ENCODE results near the gene MT1M.

Gene MT1M

DNA sequence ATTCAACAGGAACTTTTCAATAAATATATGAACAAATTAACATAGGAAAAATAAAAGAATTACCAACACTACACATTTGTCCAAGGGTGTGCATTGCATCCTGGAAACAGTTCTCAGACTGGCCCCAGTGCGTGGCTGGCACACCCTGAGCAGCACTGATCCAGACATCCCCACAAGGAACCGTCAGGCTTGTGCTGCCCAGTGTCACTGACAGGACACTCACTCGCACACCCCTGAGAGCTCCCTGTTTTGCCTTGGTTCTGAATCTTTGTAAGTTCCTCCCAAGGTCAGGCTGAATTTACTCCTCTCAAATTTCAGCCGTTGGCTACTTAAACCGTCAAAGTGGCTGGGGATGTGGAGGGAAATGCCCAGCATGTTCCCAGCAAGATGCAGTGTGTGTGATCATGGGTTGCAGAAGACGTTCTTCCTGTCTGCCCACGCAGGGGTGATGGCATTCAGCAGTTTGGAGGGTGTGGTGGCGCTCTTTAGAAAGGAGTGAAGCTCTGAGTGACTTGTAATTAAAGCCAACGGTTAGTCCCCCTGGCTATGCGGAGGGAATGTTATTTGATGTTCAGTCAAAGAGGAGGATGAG is 22.3 kb upstream of the MT1M start:
- ChIA-PET POLR2A (interaction anchor here (1.2 to 17.5 kb wide), 2 partner anchors 16 to 73 kb away, joined by 3 to 263 read pairs; partner anchors contain the start of gene MT1E), CTCF (interaction anchor here (1.0 to 10.2 kb wide), 4 partner anchors 9 to 92 kb away, joined by 3 to 174 read pairs (median 4); no protein-coding TSS in a partner anchor)
- peak overlapping the region; percentile 48 for H3K4me3 ChIP-seq (ENCODE audit: low read depth, low read length)
- TF ChIP-seq, protein P1, sequence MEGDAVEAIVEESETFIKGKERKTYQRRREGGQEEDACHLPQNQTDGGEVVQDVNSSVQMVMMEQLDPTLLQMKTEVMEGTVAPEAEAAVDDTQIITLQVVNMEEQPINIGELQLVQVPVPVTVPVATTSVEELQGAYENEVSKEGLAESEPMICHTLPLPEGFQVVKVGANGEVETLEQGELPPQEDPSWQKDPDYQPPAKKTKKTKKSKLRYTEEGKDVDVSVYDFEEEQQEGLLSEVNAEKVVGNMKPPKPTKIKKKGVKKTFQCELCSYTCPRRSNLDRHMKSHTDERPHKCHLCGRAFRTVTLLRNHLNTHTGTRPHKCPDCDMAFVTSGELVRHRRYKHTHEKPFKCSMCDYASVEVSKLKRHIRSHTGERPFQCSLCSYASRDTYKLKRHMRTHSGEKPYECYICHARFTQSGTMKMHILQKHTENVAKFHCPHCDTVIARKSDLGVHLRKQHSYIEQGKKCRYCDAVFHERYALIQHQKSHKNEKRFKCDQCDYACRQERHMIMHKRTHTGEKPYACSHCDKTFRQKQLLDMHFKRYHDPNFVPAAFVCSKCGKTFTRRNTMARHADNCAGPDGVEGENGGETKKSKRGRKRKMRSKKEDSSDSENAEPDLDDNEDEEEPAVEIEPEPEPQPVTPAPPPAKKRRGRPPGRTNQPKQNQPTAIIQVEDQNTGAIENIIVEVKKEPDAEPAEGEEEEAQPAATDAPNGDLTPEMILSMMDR (IDR thresholded peaks at IDR 0.05; ENCODE audit: insufficient read depth, low read length, missing control alignments), result no peak
- DNase-seq (ENCODE audit: low read depth, low spot score), result peak; percentile 78

DNA sequence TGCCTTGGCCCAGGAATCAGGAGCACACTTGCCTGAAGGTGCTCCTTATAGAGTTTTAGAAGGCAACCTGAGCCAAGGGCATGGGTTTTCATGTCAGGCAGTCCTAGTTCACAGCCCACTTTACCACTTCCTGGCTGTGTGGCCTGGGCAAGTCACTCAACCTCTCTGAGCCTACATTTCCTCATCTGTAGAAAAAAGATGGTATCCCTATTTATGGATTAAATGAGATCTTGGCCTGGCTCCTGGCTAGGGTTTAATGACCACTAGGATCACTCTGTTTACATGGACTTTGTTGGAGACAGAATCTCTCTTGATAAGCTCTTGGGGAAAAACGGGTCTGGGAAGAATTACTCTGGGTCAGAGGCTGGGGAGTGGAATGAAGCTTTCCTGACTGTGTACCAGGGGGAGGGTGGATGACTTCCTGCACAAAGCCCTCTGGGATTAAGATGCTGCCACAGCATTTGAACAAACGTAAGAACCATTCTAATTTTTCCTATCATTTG is 21.8 kb upstream of the MT1M start:
- TF ChIP-seq, protein P1 (IDR thresholded peaks at IDR 0.05; ENCODE audit: insufficient read depth, low read length, missing control alignments), result no peak
- ChIA-PET POLR2A (interaction anchor here (1.1 to 17.5 kb wide), 2 partner anchors 15 to 72 kb away, joined by 4 to 263 read pairs; partner anchors contain the start of genes MT1E and MT1X), CTCF (interaction anchor here (1.0 to 1.5 kb wide), 2 partner anchors 91 to 179 kb away, joined by 3 to 4 read pairs; no protein-coding TSS in a partner anchor)
- no peak overlapping the region for H3K4me3 ChIP-seq (ENCODE audit: low read depth, low read length)
- no peak for DNase-seq (ENCODE audit: low read depth, low spot score)

DNA sequence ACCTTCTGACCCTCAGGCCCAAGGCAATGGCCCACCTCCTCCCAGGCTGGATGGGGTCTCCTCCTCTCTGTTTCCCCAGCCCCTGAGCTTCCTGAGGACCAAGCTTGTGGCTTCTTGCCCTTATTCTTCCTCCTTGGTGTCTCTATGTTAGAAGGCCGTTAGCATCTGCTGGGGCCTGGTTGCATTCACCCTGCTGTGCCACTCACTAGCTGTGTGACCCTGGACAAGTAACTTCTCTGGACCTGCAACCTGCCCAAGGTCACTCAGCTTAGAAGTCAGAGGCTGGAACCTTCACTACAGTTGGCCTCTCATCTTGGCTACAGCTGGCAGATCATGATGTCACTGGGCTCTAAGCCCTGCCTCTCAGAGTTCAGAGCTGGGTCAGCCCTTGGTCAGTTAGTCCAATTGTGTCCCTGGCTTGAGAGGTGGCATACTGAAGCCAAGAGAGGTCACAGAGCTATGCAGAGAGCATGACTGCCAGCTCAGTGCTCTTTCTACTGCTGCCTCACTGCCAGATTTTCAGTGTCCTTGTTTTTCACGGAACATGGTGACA is 21.1 kb upstream of the MT1M start:
- ChIA-PET CTCF (interaction anchor here (0.9 to 2.8 kb wide), 5 partner anchors 10 to 178 kb away, joined by 3 to 12 read pairs (median 7); no protein-coding TSS in a partner anchor), POLR2A (interaction anchor here (1.1 to 17.5 kb wide), 2 partner anchors 15 to 71 kb away, joined by 4 to 263 read pairs; partner anchors contain the start of genes MT1E and MT1X)
- DNase-seq (ENCODE audit: low read depth, low spot score), result no peak
- TF ChIP-seq, protein P1 (IDR thresholded peaks at IDR 0.05; ENCODE audit: insufficient read depth, low read length, missing control alignments), result no peak
- no peak overlapping the region for H3K4me3 ChIP-seq (ENCODE audit: low read depth, low read length)

DNA sequence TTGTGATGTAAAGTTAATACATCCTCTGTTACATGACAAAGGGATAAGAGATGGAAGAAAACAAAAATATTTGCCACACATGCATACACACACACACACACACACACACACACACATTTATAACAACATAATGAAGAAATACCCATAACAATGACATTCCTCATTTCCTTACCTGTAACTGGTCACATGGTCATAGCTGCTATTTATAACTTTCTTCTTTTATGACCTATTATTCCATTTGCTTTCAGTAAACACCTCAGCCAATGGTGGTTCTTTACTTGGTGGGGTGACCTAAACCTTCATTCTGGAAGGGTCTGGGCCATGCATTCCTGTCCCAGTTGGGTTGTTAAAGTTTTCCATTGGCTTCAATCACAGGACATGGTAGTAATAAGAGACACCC is 18.8 kb upstream of the MT1M start:
- ChIA-PET CTCF (interaction anchor here (1.2 to 2.8 kb wide), 3 partner anchors 10 to 89 kb away, joined by 4 to 12 read pairs (median 11); no protein-coding TSS in a partner anchor), POLR2A (interaction anchor here (17.5 kb wide), 1 partner anchor 12 kb away, joined by 263 read pairs; the partner anchor contains the start of gene MT1E)
- DNase-seq (ENCODE audit: low read depth, low spot score), result no peak
- TF ChIP-seq, protein P1 (IDR thresholded peaks at IDR 0.05; ENCODE audit: insufficient read depth, low read length, missing control alignments), result no peak
- no peak overlapping the region for H3K4me3 ChIP-seq (ENCODE audit: low read depth, low read length)

DNA sequence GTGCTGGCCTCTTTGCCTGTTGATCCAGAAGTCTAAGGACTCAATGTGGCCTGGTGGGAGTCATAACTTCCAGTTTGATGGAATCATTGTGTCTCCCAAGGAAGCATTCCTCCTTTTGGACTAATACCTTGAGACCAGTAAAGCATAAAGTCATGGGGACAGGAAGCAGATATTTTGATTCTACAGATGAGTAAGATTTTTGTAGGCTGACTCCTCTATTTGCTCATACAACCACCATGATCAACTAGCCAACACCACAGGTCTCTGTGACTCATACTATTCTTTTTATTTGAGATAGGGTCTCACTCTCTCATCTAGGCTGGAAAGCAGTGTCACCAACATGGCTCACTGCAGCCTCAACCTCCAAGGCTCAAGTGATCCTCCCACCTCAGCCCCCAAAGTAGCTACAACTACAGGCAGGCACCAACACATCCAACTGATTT is 17.9 kb upstream of the MT1M start:
- POLR2A ChIA-PET, result interaction anchor here (17.5 kb wide), 1 partner anchor 12 kb away, joined by 263 read pairs; the partner anchor contains the start of gene MT1E
- CTCF ChIA-PET, result no interaction called here
- H3K4me3 ChIP-seq (ENCODE audit: low read depth, low read length), result no peak overlapping the region
- DNase-seq (ENCODE audit: low read depth, low spot score), result no peak
- TF ChIP-seq, protein P1 (IDR thresholded peaks at IDR 0.05; ENCODE audit: insufficient read depth, low read length, missing control alignments), result no peak

DNA sequence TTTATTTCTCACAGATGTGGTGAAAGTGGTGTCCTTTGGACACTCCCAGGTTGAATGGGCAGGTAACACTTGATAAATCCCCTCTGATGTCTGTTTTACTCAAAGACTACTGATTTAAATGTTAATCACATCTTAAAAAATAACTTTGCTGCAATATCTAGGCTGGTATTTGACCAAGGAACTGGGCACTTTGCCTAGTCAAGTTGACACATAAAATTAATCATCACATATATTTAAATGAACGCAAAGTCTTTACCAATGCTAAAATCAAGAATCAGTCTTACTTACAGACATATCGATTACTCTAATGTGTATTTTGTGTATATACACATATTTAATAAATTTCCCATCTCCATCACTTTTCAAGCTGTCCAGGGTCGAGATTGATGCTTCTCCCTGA is 17.1 kb upstream of the MT1M start:
- DNase-seq (ENCODE audit: low read depth, low spot score), result no peak
- H3K4me3 ChIP-seq (ENCODE audit: low read depth, low read length), result no peak overlapping the region
- TF ChIP-seq, protein P1 (IDR thresholded peaks at IDR 0.05; ENCODE audit: insufficient read depth, low read length, missing control alignments), result no peak
- ChIA-PET POLR2A (interaction anchor here (17.5 kb wide), 1 partner anchor 11 kb away, joined by 263 read pairs; the partner anchor contains the start of gene MT1E), CTCF (interaction anchor here (1.0 to 1.4 kb wide), 2 partner anchors 15 to 87 kb away, joined by 3 to 4 read pairs; no protein-coding TSS in a partner anchor)
